WTC11 (cell line): ENCODE data around the gene CAMK2B. TPM values are rescaled to one million over a fixed set of nuclear protein-coding genes. Genes with fewer than 3 reads are reported as not detected.

Source experiments
- ATAC-seq: fragments of 200-7000 bp; cut with Tn5 transposase; 2 replicates; pipeline ENCODE4 v1.10.0; 2021; ENCODE audit warnings: mild to moderate bottlenecking, moderate library complexity
- CTCF ChIA-PET: fragments of 300-600 bp; sonication (Branson Sonifier 250); formaldehyde crosslinking; loops from one replicate; lab custom pipeline; 2021; ENCODE audit warnings: antibody characterized with exemption; lab: Charles Lee
- POLR2A ChIA-PET: fragments of 350-600 bp; sonication (Branson Sonifier 250); formaldehyde crosslinking; loops from one replicate; lab custom pipeline; 2021; ENCODE audit warnings: antibody characterized with exemption; lab: Charles Lee
- DNase-seq: peaks from one replicate; pipeline ENCODE4 v3.0.0; 2021; ENCODE audit warnings: low spot score
- H3K27ac Mint-ChIP-seq: 2 replicates; pipeline ENCODE4 v1.8.0; 2021; ENCODE audit warnings: mixed read lengths
- H3K27me3 Mint-ChIP-seq: 2 replicates; pipeline ENCODE4 v1.8.0; 2021; ENCODE audit warnings: low read depth, mild to moderate bottlenecking, moderate library complexity, mixed read lengths
- H3K36me3 Mint-ChIP-seq: 2 replicates; pipeline ENCODE4 v1.8.0; 2021; ENCODE audit warnings: mixed read lengths
- H3K4me1 Mint-ChIP-seq: 2 replicates; pipeline ENCODE4 v1.8.0; 2022; ENCODE audit warnings: mixed read lengths
- H3K4me3 Mint-ChIP-seq: 2 replicates; pipeline ENCODE4 v1.8.0; 2021; ENCODE audit warnings: mild to moderate bottlenecking, moderate library complexity, mixed read lengths
- H3K9me3 Mint-ChIP-seq: 2 replicates; pipeline ENCODE4 v1.8.0; 2021; ENCODE audit warnings: mixed read lengths
- CREM ChIP-seq: sonication (generic); formaldehyde crosslinking; IDR thresholded peaks from 2 replicates; pipeline ENCODE4 v1.8.1; 2022; ENCODE audit warnings: mild to moderate bottlenecking, missing genetic modification reagents, moderate library complexity
- GABPB1 ChIP-seq: sonication (generic); formaldehyde crosslinking; IDR thresholded peaks from 2 replicates; pipeline ENCODE4 v1.8.1; 2023; ENCODE audit warnings: mild to moderate bottlenecking, missing genetic modification reagents
- GRHL2 ChIP-seq: fragments of 250-450 bp; sonication (Bioruptor Pico); IDR thresholded peaks from 2 replicates; pipeline ENCODE4 v1.8.0; 2022; ENCODE audit warnings: mild to moderate bottlenecking, moderate library complexity; ENCODE audit not compliant: insufficient replicate concordance, severe bottlenecking
- GTF2I ChIP-seq: fragments of 250-450 bp; sonication (Bioruptor Pico); conservative IDR thresholded peaks from 2 replicates; pipeline ENCODE4 v1.4.0; 2021; ENCODE audit warnings: mild to moderate bottlenecking
- JAZF1 ChIP-seq: fragments of 250-450 bp; sonication (Bioruptor Pico); IDR thresholded peaks from 2 replicates; pipeline ENCODE4 v1.9.0; 2021; ENCODE audit warnings: moderate library complexity, mild to moderate bottlenecking, inconsistent platforms
- KAT7 ChIP-seq: sonication (generic); formaldehyde crosslinking; IDR thresholded peaks from 2 replicates; pipeline ENCODE4 v1.8.1; 2023; ENCODE audit warnings: missing genetic modification reagents, mild to moderate bottlenecking, borderline replicate concordance
- NR3C1 ChIP-seq: sonication (generic); formaldehyde crosslinking; conservative IDR thresholded peaks from 2 replicates; pipeline ENCODE4 v1.8.1; 2023; ENCODE audit warnings: low read depth, mild to moderate bottlenecking, missing genetic modification reagents
- SMAD3 ChIP-seq: sonication (generic); formaldehyde crosslinking; IDR thresholded peaks from 2 replicates; pipeline ENCODE4 v1.8.0; 2022; ENCODE audit warnings: missing genetic modification reagents, mild to moderate bottlenecking, borderline replicate concordance
- SOX15 ChIP-seq: fragments of 250-450 bp; sonication (Bioruptor Pico); IDR thresholded peaks from 2 replicates; pipeline ENCODE4 v1.9.0; 2021; ENCODE audit warnings: mild to moderate bottlenecking
- ZBTB21 ChIP-seq: sonication (generic); formaldehyde crosslinking; IDR thresholded peaks from 2 replicates; pipeline ENCODE4 v1.8.1; 2023; ENCODE audit warnings: mild to moderate bottlenecking, missing genetic modification reagents, borderline replicate concordance
- ZNF219 ChIP-seq: sonication (generic); formaldehyde crosslinking; IDR thresholded peaks from 2 replicates; pipeline ENCODE4 v1.8.0; 2023; ENCODE audit warnings: missing genetic modification reagents, mild to moderate bottlenecking, borderline replicate concordance
- ZNF232 ChIP-seq: sonication (generic); formaldehyde crosslinking; IDR thresholded peaks from 2 replicates; pipeline ENCODE4 v1.8.0; 2022; ENCODE audit warnings: mild to moderate bottlenecking, missing genetic modification reagents
- ZNF317 ChIP-seq: sonication (generic); formaldehyde crosslinking; IDR thresholded peaks from 2 replicates; pipeline ENCODE4 v1.8.1; 2023; ENCODE audit warnings: low read depth, mild to moderate bottlenecking, moderate library complexity, missing genetic modification reagents, borderline replicate concordance
- ZNF396 ChIP-seq: fragments of 250-450 bp; sonication (Bioruptor Pico); IDR thresholded peaks from 2 replicates; pipeline ENCODE4 v1.8.0; 2021; ENCODE audit warnings: mild to moderate bottlenecking, moderate library complexity, borderline replicate concordance
- total RNA-seq: library from RNA; stranded (reverse); gene quantifications from 3 replicates; pipeline ENCODE4 v1.2.3, GENCODE V29; 2021
- TF ChIP-seq, protein P1 (sequence below): sonication (generic); formaldehyde crosslinking; IDR thresholded peaks from 2 replicates; pipeline ENCODE4 v1.8.0; 2023; ENCODE audit warnings: mild to moderate bottlenecking, missing genetic modification reagents
- TF ChIP-seq, protein P2 (sequence below): sonication (generic); formaldehyde crosslinking; IDR thresholded peaks from 2 replicates; pipeline ENCODE4 v1.8.0; 2022; ENCODE audit warnings: missing genetic modification reagents
- TF ChIP-seq, protein P3 (sequence below): sonication (generic); formaldehyde crosslinking; IDR thresholded peaks from 2 replicates; pipeline ENCODE4 v1.8.1; 2022; ENCODE audit warnings: mild to moderate bottlenecking, moderate library complexity, missing genetic modification reagents
- TF ChIP-seq, protein P4 (sequence below): sonication (generic); formaldehyde crosslinking; IDR thresholded peaks from 2 replicates; pipeline ENCODE4 v1.8.1; 2023; ENCODE audit warnings: mild to moderate bottlenecking, missing genetic modification reagents
- TF ChIP-seq, protein P5 (sequence below): sonication (generic); formaldehyde crosslinking; IDR thresholded peaks from 2 replicates; pipeline ENCODE4 v1.8.0; 2022; ENCODE audit warnings: mild to moderate bottlenecking, missing genetic modification reagents

CAMK2B gene
- total RNA-seq, 1 experiment from 2014 or later = 0.44 TPM

DNA sequence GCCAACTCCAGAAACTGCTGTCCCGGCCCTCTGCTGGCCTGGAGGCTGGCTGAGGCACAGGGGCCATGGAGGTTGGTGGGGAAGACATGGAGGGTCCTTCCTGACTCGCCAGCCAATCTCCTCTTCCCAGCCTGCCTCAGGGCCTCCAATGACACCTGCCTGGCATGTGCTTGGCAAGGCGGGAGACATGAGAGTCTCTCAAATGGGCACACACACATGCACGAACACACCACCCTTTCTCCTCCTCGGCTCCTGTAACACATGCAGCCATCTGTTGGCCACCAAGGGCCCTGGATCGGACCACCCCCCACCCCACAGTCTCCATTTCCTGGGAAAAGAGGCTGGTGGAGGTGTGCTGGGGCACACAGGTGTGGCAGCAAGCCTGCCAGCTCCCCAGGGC, 68.2 kb downstream of the CAMK2B start:
- POLR2A ChIA-PET = no interaction called here
- CTCF ChIA-PET = interaction anchor here (2.5 kb wide), 1 partner anchor 16 kb away, joined by 12 read pairs; no protein-coding TSS in a partner anchor

DNA sequence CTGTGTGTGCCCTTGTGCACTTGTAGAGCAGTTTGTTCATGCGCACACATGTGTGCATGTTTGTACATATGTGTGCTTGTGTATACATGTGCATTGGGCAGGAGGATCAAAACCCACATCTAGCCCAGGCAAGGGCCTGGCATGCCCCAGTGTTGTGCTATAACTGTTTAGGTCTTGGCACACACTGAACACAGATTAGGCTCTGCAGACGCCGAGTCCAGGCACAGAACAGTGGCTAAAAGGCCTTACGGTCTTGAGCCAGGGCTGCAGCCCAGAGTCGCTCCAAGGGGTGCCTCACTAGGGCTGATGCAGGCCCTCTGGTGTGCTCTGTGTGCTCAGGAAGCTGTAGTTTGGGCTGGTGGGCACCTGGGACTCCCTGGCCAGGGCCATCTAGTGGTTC, 68.9 kb downstream of the CAMK2B start:
- CTCF ChIA-PET = no interaction called here
- Mint-ChIP-seq H3K27me3 (no peaks in the 10 kb centered on the region), H3K9me3 (peaks cover 9% of the 10 kb centered on the region), H3K4me1 (no peaks in the 10 kb centered on the region), H3K36me3 (no peaks in the 10 kb centered on the region), H3K4me3 (no peak overlapping the region), H3K27ac (no peak overlapping the region; the same call in 1 of the 2 replicates)
- no peak for ATAC-seq
- POLR2A ChIA-PET = no interaction called here
- no peak for DNase-seq
- TF ChIP-seq, protein P1, sequence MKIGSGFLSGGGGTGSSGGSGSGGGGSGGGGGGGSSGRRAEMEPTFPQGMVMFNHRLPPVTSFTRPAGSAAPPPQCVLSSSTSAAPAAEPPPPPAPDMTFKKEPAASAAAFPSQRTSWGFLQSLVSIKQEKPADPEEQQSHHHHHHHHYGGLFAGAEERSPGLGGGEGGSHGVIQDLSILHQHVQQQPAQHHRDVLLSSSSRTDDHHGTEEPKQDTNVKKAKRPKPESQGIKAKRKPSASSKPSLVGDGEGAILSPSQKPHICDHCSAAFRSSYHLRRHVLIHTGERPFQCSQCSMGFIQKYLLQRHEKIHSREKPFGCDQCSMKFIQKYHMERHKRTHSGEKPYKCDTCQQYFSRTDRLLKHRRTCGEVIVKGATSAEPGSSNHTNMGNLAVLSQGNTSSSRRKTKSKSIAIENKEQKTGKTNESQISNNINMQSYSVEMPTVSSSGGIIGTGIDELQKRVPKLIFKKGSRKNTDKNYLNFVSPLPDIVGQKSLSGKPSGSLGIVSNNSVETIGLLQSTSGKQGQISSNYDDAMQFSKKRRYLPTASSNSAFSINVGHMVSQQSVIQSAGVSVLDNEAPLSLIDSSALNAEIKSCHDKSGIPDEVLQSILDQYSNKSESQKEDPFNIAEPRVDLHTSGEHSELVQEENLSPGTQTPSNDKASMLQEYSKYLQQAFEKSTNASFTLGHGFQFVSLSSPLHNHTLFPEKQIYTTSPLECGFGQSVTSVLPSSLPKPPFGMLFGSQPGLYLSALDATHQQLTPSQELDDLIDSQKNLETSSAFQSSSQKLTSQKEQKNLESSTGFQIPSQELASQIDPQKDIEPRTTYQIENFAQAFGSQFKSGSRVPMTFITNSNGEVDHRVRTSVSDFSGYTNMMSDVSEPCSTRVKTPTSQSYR = no peak
- TF ChIP-seq, protein P2, sequence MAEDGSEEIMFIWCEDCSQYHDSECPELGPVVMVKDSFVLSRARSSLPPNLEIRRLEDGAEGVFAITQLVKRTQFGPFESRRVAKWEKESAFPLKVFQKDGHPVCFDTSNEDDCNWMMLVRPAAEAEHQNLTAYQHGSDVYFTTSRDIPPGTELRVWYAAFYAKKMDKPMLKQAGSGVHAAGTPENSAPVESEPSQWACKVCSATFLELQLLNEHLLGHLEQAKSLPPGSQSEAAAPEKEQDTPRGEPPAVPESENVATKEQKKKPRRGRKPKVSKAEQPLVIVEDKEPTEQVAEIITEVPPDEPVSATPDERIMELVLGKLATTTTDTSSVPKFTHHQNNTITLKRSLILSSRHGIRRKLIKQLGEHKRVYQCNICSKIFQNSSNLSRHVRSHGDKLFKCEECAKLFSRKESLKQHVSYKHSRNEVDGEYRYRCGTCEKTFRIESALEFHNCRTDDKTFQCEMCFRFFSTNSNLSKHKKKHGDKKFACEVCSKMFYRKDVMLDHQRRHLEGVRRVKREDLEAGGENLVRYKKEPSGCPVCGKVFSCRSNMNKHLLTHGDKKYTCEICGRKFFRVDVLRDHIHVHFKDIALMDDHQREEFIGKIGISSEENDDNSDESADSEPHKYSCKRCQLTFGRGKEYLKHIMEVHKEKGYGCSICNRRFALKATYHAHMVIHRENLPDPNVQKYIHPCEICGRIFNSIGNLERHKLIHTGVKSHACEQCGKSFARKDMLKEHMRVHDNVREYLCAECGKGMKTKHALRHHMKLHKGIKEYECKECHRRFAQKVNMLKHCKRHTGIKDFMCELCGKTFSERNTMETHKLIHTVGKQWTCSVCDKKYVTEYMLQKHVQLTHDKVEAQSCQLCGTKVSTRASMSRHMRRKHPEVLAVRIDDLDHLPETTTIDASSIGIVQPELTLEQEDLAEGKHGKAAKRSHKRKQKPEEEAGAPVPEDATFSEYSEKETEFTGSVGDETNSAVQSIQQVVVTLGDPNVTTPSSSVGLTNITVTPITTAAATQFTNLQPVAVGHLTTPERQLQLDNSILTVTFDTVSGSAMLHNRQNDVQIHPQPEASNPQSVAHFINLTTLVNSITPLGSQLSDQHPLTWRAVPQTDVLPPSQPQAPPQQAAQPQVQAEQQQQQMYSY (CRISPR knock-in tag) = no peak
- TF ChIP-seq, protein P3, sequence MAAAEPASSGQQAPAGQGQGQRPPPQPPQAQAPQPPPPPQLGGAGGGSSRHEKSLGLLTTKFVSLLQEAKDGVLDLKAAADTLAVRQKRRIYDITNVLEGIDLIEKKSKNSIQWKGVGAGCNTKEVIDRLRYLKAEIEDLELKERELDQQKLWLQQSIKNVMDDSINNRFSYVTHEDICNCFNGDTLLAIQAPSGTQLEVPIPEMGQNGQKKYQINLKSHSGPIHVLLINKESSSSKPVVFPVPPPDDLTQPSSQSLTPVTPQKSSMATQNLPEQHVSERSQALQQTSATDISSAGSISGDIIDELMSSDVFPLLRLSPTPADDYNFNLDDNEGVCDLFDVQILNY = no peak
- TF ChIP-seq, protein P4, sequence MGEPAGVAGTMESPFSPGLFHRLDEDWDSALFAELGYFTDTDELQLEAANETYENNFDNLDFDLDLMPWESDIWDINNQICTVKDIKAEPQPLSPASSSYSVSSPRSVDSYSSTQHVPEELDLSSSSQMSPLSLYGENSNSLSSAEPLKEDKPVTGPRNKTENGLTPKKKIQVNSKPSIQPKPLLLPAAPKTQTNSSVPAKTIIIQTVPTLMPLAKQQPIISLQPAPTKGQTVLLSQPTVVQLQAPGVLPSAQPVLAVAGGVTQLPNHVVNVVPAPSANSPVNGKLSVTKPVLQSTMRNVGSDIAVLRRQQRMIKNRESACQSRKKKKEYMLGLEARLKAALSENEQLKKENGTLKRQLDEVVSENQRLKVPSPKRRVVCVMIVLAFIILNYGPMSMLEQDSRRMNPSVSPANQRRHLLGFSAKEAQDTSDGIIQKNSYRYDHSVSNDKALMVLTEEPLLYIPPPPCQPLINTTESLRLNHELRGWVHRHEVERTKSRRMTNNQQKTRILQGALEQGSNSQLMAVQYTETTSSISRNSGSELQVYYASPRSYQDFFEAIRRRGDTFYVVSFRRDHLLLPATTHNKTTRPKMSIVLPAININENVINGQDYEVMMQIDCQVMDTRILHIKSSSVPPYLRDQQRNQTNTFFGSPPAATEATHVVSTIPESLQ (CRISPR knock-in tag) = no peak
- no peak for TF ChIP-seq SOX15
- no peak for TF ChIP-seq CREM (CRISPR knock-in tag)
- TF ChIP-seq, protein P5, sequence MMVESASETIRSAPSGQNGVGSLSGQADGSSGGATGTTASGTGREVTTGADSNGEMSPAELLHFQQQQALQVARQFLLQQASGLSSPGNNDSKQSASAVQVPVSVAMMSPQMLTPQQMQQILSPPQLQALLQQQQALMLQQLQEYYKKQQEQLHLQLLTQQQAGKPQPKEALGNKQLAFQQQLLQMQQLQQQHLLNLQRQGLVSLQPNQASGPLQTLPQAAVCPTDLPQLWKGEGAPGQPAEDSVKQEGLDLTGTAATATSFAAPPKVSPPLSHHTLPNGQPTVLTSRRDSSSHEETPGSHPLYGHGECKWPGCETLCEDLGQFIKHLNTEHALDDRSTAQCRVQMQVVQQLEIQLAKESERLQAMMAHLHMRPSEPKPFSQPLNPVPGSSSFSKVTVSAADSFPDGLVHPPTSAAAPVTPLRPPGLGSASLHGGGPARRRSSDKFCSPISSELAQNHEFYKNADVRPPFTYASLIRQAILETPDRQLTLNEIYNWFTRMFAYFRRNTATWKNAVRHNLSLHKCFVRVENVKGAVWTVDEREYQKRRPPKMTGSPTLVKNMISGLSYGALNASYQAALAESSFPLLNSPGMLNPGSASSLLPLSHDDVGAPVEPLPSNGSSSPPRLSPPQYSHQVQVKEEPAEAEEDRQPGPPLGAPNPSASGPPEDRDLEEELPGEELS (CRISPR knock-in tag) = no peak
- no peak for TF ChIP-seq SMAD3 (CRISPR knock-in tag)
- no peak for TF ChIP-seq GRHL2 (CRISPR knock-in tag)
- TF ChIP-seq KAT7 (CRISPR knock-in tag) = no peak
- no peak for TF ChIP-seq ZNF232 (CRISPR knock-in tag)
- no peak for TF ChIP-seq JAZF1
- TF ChIP-seq NR3C1 (CRISPR knock-in tag) = no peak
- TF ChIP-seq GTF2I (CRISPR knock-in tag) = no peak
- TF ChIP-seq ZNF219 (CRISPR knock-in tag) = no peak
- TF ChIP-seq ZNF317 (CRISPR knock-in tag) = no peak
- TF ChIP-seq ZNF396 (CRISPR knock-in tag) = no peak
- TF ChIP-seq ZBTB21 = no peak

More for the DNA sequence above, 68.2 kb downstream of the CAMK2B start:
- Mint-ChIP-seq H3K9me3 (peaks cover 9% of the 10 kb centered on the region), H3K4me3 (no peak overlapping the region), H3K4me1 (no peaks in the 10 kb centered on the region)
- no peak for DNase-seq
- TF ChIP-seq JAZF1 (no peak), GABPB1 (no peak), SOX15 (no peak), ZNF219 (CRISPR knock-in tag) (no peak), CREM (CRISPR knock-in tag) (no peak)
- TF ChIP-seq, protein P3 = no peak
- TF ChIP-seq, all 79 proteins: peak for 0
- H3K27me3 Mint-ChIP-seq = no peaks in the 10 kb centered on the region
- H3K36me3 Mint-ChIP-seq = no peaks in the 10 kb centered on the region
- ATAC-seq = no peak
- H3K27ac Mint-ChIP-seq = no peak overlapping the region
